Neural cell (in vitro differentiated cells): ENCODE data around the gene PFKP.

Source experiments
- EZH2 ChIP-seq: fragments of 200-600, 300-800 bp; shearing (Covaris generic), sonication (generic); IDR thresholded peaks from 2 replicates; pipeline ENCODE4 v1.6.1; 2014; ENCODE audit warnings: antibody characterized with exemption, low read length, borderline replicate concordance, mild to moderate bottlenecking; ENCODE audit not compliant: insufficient read depth, poor library complexity, severe bottlenecking
- MXI1 ChIP-seq: fragments of 450-650 bp; conservative IDR thresholded peaks from 2 replicates; pipeline ENCODE4 v1.6.1; 2014; ENCODE audit warnings: antibody characterized with exemption, mild to moderate bottlenecking; ENCODE audit not compliant: poor library complexity, severe bottlenecking

DNA sequence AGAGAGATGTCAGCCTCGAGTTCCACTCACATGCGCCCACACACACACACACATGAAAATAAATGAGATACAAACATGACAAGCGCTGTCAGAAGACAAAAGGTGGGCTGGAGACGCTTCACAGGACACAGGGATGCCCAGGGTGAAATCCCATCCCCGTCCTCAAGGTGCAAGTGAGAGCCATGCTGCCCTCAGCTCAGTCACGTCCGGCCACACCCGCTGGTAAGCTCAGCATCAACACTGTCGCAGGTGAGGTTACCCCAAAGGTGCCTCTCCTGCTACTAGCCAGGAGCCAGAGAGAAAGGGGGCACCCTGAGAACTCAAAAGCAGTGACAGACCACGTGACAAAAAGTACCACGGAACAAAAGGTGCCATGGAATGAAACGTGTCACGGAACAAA is 83.0 kb downstream of the PFKP start:
- TF ChIP-seq EZH2 (no peak), MXI1 (no peak)
